Osteoblast (primary cell): ENCODE data around the gene CHST9. TPM values are rescaled to one million over a fixed set of nuclear protein-coding genes. Genes with fewer than 3 reads are reported as not detected.

Source experiments
- DNase-seq: peaks from one replicate; pipeline ENCODE4 v3.0.0; 2011; ENCODE audit warnings: low spot score, mixed read lengths; ENCODE audit not compliant: insufficient read length; ENCODE audit errors: missing footprints
- H2AFZ ChIP-seq: 2 replicates; pipeline ENCODE4 v1.6.0; 2011; ENCODE audit warnings: mild to moderate bottlenecking, low read length
- H3K27ac ChIP-seq: 2 replicates; pipeline ENCODE4 v1.5.1; 2011; ENCODE audit warnings: mild to moderate bottlenecking, low read depth, low read length, moderate library complexity
- H3K27me3 ChIP-seq: 2 replicates; pipeline ENCODE4 v1.6.0; 2012; ENCODE audit warnings: mild to moderate bottlenecking, control low read depth, inconsistent platforms, low read length, moderate library complexity; ENCODE audit not compliant: insufficient read depth
- H3K36me3 ChIP-seq: 2 replicates; pipeline ENCODE4 v1.5.1; 2011; ENCODE audit warnings: mild to moderate bottlenecking, low read length, control low read depth, moderate library complexity; ENCODE audit not compliant: insufficient read depth
- H3K4me1 ChIP-seq: 2 replicates; pipeline ENCODE4 v1.5.1; 2011; ENCODE audit warnings: mild to moderate bottlenecking, low read length, control low read depth, moderate library complexity; ENCODE audit not compliant: insufficient read depth
- H3K4me2 ChIP-seq: 2 replicates; pipeline ENCODE4 v1.6.0; 2011; ENCODE audit warnings: mild to moderate bottlenecking, low read length; ENCODE audit not compliant: insufficient read depth
- H3K4me3 ChIP-seq: fragments of 200-600 bp; sonication (generic); 3 replicates; pipeline ENCODE4 v1.5.1; 2012; ENCODE audit warnings: mild to moderate bottlenecking, low read length, inconsistent platforms; ENCODE audit not compliant: insufficient read depth
- H3K79me2 ChIP-seq: 2 replicates; pipeline ENCODE4 v1.6.0; 2012; ENCODE audit warnings: mild to moderate bottlenecking, low read length, control low read depth, inconsistent platforms; ENCODE audit not compliant: insufficient read depth
- H3K9me3 ChIP-seq: 2 replicates; pipeline ENCODE4 v1.5.1; 2011; ENCODE audit warnings: low read depth, low read length, control low read depth
- H4K20me1 ChIP-seq: 2 replicates; pipeline ENCODE4 v1.6.0; 2012; ENCODE audit warnings: mild to moderate bottlenecking, low read length, control low read depth; ENCODE audit not compliant: insufficient read depth
- total RNA-seq: library from RNA; depleted of rRNA; stranded (reverse); fragments of >200 nt; gene quantifications from 2 replicates; pipeline ENCODE4 v1.2.3, GENCODE V29; 2012
- TF ChIP-seq, protein P1 (sequence below): IDR thresholded peaks from 2 replicates; pipeline ENCODE4 v1.5.1; 2011; ENCODE audit warnings: mild to moderate bottlenecking, low read depth, low read length, moderate library complexity; ENCODE audit errors: extremely low read depth

Gene CHST9
- total RNA-seq, 1 donor: not detected

DNA sequence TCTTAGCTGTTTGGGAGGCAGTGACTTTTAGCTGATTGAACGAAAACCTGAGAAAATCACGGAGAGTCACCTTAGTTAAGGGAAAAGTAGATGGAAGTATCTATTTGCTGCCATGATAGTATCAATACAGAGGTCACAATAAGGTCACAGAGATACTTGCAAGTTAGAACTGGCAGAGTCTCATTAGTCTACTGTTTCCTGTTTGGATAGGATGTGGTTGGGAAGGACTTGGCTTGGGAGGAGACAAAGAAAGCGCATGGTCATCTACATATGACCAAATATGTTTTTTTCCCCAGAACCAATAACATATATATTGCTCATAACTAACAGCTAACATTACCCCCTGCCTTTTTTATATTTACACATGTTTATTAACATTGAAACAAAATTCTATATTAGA lies 241.2 kb downstream of the CHST9 start:
- Histone ChIP-seq H4K20me1 (no peaks in the 10 kb centered on the region), H3K36me3 (no peaks in the 10 kb centered on the region), H3K27me3 (no peaks in the 10 kb centered on the region), H3K27ac (no peak overlapping the region), H3K9me3 (no peaks in the 10 kb centered on the region), H3K79me2 (no peaks in the 10 kb centered on the region), H3K4me3 (no peak overlapping the region), H2AFZ (no peak overlapping the region), H3K4me2 (no peak overlapping the region), H3K4me1 (no peaks in the 10 kb centered on the region)
- TF ChIP-seq, protein P1, sequence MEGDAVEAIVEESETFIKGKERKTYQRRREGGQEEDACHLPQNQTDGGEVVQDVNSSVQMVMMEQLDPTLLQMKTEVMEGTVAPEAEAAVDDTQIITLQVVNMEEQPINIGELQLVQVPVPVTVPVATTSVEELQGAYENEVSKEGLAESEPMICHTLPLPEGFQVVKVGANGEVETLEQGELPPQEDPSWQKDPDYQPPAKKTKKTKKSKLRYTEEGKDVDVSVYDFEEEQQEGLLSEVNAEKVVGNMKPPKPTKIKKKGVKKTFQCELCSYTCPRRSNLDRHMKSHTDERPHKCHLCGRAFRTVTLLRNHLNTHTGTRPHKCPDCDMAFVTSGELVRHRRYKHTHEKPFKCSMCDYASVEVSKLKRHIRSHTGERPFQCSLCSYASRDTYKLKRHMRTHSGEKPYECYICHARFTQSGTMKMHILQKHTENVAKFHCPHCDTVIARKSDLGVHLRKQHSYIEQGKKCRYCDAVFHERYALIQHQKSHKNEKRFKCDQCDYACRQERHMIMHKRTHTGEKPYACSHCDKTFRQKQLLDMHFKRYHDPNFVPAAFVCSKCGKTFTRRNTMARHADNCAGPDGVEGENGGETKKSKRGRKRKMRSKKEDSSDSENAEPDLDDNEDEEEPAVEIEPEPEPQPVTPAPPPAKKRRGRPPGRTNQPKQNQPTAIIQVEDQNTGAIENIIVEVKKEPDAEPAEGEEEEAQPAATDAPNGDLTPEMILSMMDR: no peak
- no peak for DNase-seq

DNA sequence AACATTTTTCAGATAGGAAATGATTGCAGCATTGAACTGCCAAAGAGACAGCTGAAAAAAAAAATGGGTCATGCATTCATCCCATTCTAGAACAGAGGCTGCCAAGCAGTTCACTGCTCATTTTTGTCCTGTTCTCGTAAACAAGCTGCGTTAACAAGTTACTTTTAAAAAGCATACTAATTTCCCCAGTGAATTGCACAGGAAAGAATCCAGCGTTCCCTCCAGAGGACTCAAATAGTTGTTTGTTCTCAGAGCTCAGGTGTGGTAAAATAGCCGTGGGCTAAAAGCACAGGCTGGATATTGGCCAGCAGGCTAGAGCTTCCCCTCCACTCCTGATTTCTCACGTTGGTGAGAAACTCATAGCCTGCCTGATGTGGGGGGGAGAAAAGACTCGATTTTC lies 243.5 kb downstream of the CHST9 start:
- H3K27ac ChIP-seq: no peak overlapping the region
- no peaks in the 10 kb centered on the region for H3K4me1 ChIP-seq
- no peaks in the 10 kb centered on the region for H3K36me3 ChIP-seq
- H3K4me2 ChIP-seq: no peak overlapping the region
- H3K4me3 ChIP-seq: no peak overlapping the region
- DNase-seq: no peak
- TF ChIP-seq, protein P1: no peak
- H3K79me2 ChIP-seq: no peaks in the 10 kb centered on the region
- no peaks in the 10 kb centered on the region for H3K27me3 ChIP-seq
- H2AFZ ChIP-seq: no peak overlapping the region
- no peaks in the 10 kb centered on the region for H4K20me1 ChIP-seq
- H3K9me3 ChIP-seq: no peaks in the 10 kb centered on the region

DNA sequence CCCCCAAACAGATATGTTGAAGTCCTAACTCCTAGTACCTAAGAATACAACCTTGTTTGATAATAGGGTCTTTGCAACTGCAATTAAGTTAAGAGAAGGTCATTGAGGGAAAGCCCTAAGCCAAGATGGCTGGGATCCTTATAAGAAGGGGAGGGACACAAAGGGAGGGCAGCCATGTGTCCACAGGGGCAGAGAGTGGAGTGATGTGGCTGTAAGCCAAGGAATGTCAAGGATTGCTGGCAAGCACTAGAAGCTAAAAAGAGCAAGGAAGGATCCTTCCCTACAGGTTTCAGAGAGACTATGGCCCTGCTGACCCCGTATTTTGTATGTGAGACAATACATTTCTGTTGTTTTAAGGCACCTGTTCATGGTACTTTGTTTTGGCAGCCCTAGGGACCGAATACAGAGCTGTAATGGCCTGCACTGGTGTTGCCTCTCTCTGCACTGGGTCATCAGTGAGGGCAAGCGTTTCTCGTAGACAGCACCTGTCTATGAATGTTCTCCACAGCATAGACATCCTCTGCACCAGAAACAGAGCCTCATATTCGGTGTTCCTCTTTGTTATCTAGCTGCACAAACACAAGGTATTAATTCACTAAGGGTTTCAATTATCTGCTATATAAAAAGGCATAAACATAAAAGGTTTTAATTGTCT lies 244.2 kb downstream of the CHST9 start:
- Histone ChIP-seq H2AFZ (no peak overlapping the region), H3K9me3 (no peaks in the 10 kb centered on the region), H3K27ac (no peak overlapping the region), H3K36me3 (no peaks in the 10 kb centered on the region), H3K79me2 (no peaks in the 10 kb centered on the region), H4K20me1 (no peaks in the 10 kb centered on the region), H3K4me1 (no peaks in the 10 kb centered on the region), H3K4me3 (no peak overlapping the region), H3K27me3 (no peaks in the 10 kb centered on the region), H3K4me2 (no peak overlapping the region)
- DNase-seq: no peak
- TF ChIP-seq, protein P1: no peak

DNA sequence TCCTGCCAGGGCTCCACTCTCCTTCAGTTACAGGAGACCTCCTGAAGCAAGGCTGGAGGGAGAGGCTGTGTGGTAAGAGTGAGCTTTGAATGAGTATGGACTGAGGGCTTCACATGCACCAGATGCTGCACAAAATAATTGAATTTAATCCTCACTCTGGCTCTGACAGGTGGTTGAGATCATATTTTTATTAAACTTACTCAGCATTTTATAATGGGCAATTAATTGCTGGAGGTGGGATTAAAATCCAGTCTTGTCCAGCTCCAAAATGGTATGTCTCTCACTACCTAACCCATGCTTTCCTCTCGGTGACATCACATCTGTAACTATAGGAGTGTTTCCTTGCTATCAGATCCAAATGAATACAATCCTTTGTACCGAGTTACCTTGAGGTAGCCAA lies 253.4 kb downstream of the CHST9 start:
- H3K79me2 ChIP-seq: no peaks in the 10 kb centered on the region
- H3K36me3 ChIP-seq: no peaks in the 10 kb centered on the region
- no peak overlapping the region for H3K4me2 ChIP-seq
- no peak for DNase-seq
- no peaks in the 10 kb centered on the region for H4K20me1 ChIP-seq
- TF ChIP-seq, protein P1: no peak
- no peaks in the 10 kb centered on the region for H3K4me1 ChIP-seq
- no peak overlapping the region for H3K27ac ChIP-seq
- H3K27me3 ChIP-seq: no peaks in the 10 kb centered on the region
- H3K4me3 ChIP-seq: no peak overlapping the region
- H3K9me3 ChIP-seq: no peaks in the 10 kb centered on the region
- H2AFZ ChIP-seq: no peak overlapping the region
